Measurements from ENCODE around the gene PIH1D1. TPM values are rescaled to one million over a fixed set of nuclear protein-coding genes. Genes with fewer than 3 reads are reported as not detected.

PIH1D1 gene
- total and polyA plus RNA-seq, 2 of the 8 experiments (the other 6 are each of a cell fraction or from before 2014, with no cell fraction given): 146 to 195 TPM

GRCh38 chr19:49430678-49431329 lies 20.8 kb downstream of the PIH1D1 start:
- POLR2A ChIA-PET (ENCODE audit: partially characterized antibody): interaction anchor here (1.0 to 2.2 kb wide), 5 partner anchors 9 to 69 kb away, joined by 3 to 6 read pairs (median 4); partner anchors contain the start of gene SLC17A7
- Histone ChIP-seq H2BK120ac (replicated peaks; ENCODE audit: low read depth, low read length) (no peak overlapping the region), H2BK15ac (ENCODE audit: low read length) (peak overlapping the region; percentile 98; the same call in 1 of the 2 replicates), H4K8ac (ENCODE audit: extremely low read depth, insufficient read depth, low read length) (no peak overlapping the region), H3K27me3 (replicated peaks in 1 of 4; ENCODE audit: control insufficient read depth in 3 of 4, extremely low read depth in 1 of 4, insufficient read depth in 3 of 4, low read length in 3 of 4) (peaks cover 6 to 37% (median 33%) of the 10 kb centered on the region in 4 experiments; a peak in 6 of 7 replicates), H3K4ac (replicated peaks; ENCODE audit: insufficient read length, low read depth, low read length) (no peak overlapping the region), H2BK12ac (ENCODE audit: low read depth, low read length) (peak overlapping the region; percentile 98; the same call in 1 of the 2 replicates), H3K18ac (ENCODE audit: extremely low read depth, low read length) (peak overlapping the region; percentile 78; the same call in 1 of the 2 replicates), H4K91ac (replicated peaks; ENCODE audit: insufficient read length, low read length) (no peak overlapping the region), H3K14ac (ENCODE audit: insufficient read length) (no peak overlapping the region), H2BK20ac (ENCODE audit: low read length) (no peak overlapping the region), H3K9ac (replicated peaks in 1 of 4; ENCODE audit: extremely low read depth in 1 of 4, low read depth in 3 of 4, low read length in 3 of 4) (no peak overlapping the region), H2AK5ac (ENCODE audit: low read depth, low read length) (peak overlapping the region; percentile 89; the same call in 1 of the 2 replicates), H3K79me1 (ENCODE audit: low read depth, low read length) (no peaks in the 10 kb centered on the region), H3K79me2 (ENCODE audit: control insufficient read depth in 1 of 2, insufficient read depth in 2 of 2, low read length in 2 of 2) (no peaks in the 10 kb centered on the region), H3K23me2 (ENCODE audit: low read depth, low read length) (peaks cover 21% of the 10 kb centered on the region), H2AFZ (ENCODE audit: low read length) (no peak overlapping the region), H3K23ac (ENCODE audit: insufficient read length) (no peak overlapping the region), H3K56ac (replicated peaks; ENCODE audit: insufficient read length, low read depth, low read length) (no peak overlapping the region), H4K5ac (ENCODE audit: insufficient read length, low read depth, low read length) (no peak overlapping the region), H2BK5ac (ENCODE audit: low read depth, low read length) (peak overlapping the region; percentile 27; the same call in 1 of the 2 replicates), H4K20me1 (replicated peaks in 1 of 2; ENCODE audit: control insufficient read depth in 1 of 2, insufficient read depth in 2 of 2, low read length in 2 of 2) (no peaks in the 10 kb centered on the region), H3K4me3 (ENCODE audit: extremely low read depth in 1 of 4, insufficient read depth in 2 of 4, low read depth in 3 of 4, low read length in 4 of 4) (no peak overlapping the region), H3K4me1 (replicated peaks in 1 of 4; ENCODE audit: control insufficient read depth in 3 of 4, insufficient read depth in 4 of 4, low read length in 3 of 4) (peaks cover 3 to 35% (median 23%) of the 10 kb centered on the region in 4 experiments), H3K36me3 (ENCODE audit: control insufficient read depth in 2 of 4, insufficient read depth in 4 of 4, low read length in 3 of 4) (no peaks in the 10 kb centered on the region), H3K9me3 (ENCODE audit: insufficient read depth in 2 of 2, low read depth in 1 of 2, low read length in 1 of 2) (peaks cover 0 to 2% of the 10 kb centered on the region in 2 experiments; a peak in 1 of 4 replicates), H3K27ac (ENCODE audit: low read depth, low read length) (no peak overlapping the region), H3K4me2 (ENCODE audit: insufficient read depth in 1 of 2, low read depth in 2 of 2, low read length in 2 of 2) (no peak overlapping the region; a peak in 1 of 4 replicates)
- no peak for DNase-seq (ENCODE audit: low read depth in 1 of 2, low spot score in 2 of 2)
- FAIRE-seq: no peak
- WGBS, 2 experiments (ENCODE audit: extremely low coverage in 1 of 2, insufficient coverage in 1 of 2, insufficient read length in 1 of 2, insufficient replicate concordance in 2 of 2, low coverage in 1 of 2, low lambda C conversion rate in 2 of 2, missing lambda C conversion rate in 1 of 2): 84% methylated on average over 28 of the region's 28 CpGs; no CpG with 5 or more reads in 1 of the 2 experiments
- CTCF ChIA-PET (ENCODE audit: partially characterized antibody): interaction anchor here (0.6 to 3.7 kb wide), 12 partner anchors 9 to 464 kb away, joined by 3 to 13 read pairs (median 5); partner anchors contain the start of genes KASH5 and SLC17A7
- TF ChIP-seq RAD21 (IDR thresholded peaks at IDR 0.05 in 1 of 2, conservative IDR thresholded peaks at IDR 0.05 in 1 of 2; ENCODE audit: low read depth in 2 of 2, low read length in 2 of 2): peak; percentile 32 to 49
- no peak for TF ChIP-seq GABPA (IDR thresholded peaks at IDR 0.05; ENCODE audit: borderline replicate concordance, insufficient read depth, low read length)
- TF ChIP-seq MAFK (IDR thresholded peaks at IDR 0.05; ENCODE audit: low read depth, low read length): peak; percentile 62; the same call in 1 of the 2 replicates
- TF ChIP-seq, protein P1, sequence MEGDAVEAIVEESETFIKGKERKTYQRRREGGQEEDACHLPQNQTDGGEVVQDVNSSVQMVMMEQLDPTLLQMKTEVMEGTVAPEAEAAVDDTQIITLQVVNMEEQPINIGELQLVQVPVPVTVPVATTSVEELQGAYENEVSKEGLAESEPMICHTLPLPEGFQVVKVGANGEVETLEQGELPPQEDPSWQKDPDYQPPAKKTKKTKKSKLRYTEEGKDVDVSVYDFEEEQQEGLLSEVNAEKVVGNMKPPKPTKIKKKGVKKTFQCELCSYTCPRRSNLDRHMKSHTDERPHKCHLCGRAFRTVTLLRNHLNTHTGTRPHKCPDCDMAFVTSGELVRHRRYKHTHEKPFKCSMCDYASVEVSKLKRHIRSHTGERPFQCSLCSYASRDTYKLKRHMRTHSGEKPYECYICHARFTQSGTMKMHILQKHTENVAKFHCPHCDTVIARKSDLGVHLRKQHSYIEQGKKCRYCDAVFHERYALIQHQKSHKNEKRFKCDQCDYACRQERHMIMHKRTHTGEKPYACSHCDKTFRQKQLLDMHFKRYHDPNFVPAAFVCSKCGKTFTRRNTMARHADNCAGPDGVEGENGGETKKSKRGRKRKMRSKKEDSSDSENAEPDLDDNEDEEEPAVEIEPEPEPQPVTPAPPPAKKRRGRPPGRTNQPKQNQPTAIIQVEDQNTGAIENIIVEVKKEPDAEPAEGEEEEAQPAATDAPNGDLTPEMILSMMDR (IDR thresholded peaks at IDR 0.05; ENCODE audit: control extremely low read depth in 1 of 3, insufficient read depth in 1 of 3, low read depth in 1 of 3, low read length in 3 of 3): peak; percentile 55 to 85 (median 78)
- TF ChIP-seq BACH1 (IDR thresholded peaks at IDR 0.05; ENCODE audit: low read length): peak; percentile 86
- no peak for TF ChIP-seq CREB1 (IDR thresholded peaks at IDR 0.05)
- TF ChIP-seq, protein P2, sequence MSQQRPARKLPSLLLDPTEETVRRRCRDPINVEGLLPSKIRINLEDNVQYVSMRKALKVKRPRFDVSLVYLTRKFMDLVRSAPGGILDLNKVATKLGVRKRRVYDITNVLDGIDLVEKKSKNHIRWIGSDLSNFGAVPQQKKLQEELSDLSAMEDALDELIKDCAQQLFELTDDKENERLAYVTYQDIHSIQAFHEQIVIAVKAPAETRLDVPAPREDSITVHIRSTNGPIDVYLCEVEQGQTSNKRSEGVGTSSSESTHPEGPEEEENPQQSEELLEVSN (IDR thresholded peaks at IDR 0.05): peak; percentile 73
- peak; percentile 95 for TF ChIP-seq MAX (IDR thresholded peaks at IDR 0.05)

All from H1 (cell line).